Left ventricle myocardium inferior (tissue), 1 donor: ENCODE data around the gene DEDD. TPM values are rescaled to one million over a fixed set of nuclear protein-coding genes. Genes with fewer than 3 reads are reported as not detected.

Source experiments
- DNase-seq: peaks from one replicate; pipeline ENCODE4 v3.0.0-alpha.2; 2020
- H3K27ac ChIP-seq: fragments of 200-600 bp; replicated peaks from 2 replicates; pipeline ENCODE4 v1.8.0; 2021
- H3K27me3 ChIP-seq: fragments of 200-600 bp; 2 replicates; pipeline ENCODE4 v1.8.0; 2021; ENCODE audit warnings: low read depth
- H3K36me3 ChIP-seq: fragments of 200-600 bp; 2 replicates; pipeline ENCODE4 v1.8.0; 2021
- H3K4me1 ChIP-seq: fragments of 200-600 bp; 2 replicates; pipeline ENCODE4 v1.8.0; 2021
- H3K4me3 ChIP-seq: fragments of 200-600 bp; 2 replicates; pipeline ENCODE4 v1.8.0; 2021; ENCODE audit warnings: mild to moderate bottlenecking, moderate library complexity
- H3K9me3 ChIP-seq: fragments of 200-600 bp; replicated peaks from 2 replicates; pipeline ENCODE4 v1.8.0; 2021
- CTCF ChIP-seq: fragments of 200-600 bp; IDR thresholded peaks from 2 replicates; pipeline ENCODE4 v1.8.0; 2021; ENCODE audit warnings: antibody characterized with exemption, mild to moderate bottlenecking, borderline replicate concordance
- intact Hi-C: fragments of 100-400 bp; cut with micrococcal nuclease; formaldehyde crosslinking; loops from one replicate; pipeline ENCODE4 v1.11.0; 2022
- total RNA-seq: library from RNA; stranded (reverse); fragmentation: NEBNext Ultra II Directional; extraction: Animal tissue kit (Norgen Biotek cat#: 25700); gene quantifications from one replicate; pipeline ENCODE4 v1.2.1, GENCODE V29; 2021
- donor health status: DM: no; HTN: yes; CAD: no; lungs with severe emphysema.

The DEDD gene
- total RNA-seq, 1 donor from 2014 or later: 25.2 TPM

GRCh38 chr1:161177112-161177935 is 44.9 kb upstream of the DEDD start, which contains the start of gene B4GALT3:
TSS of gene B4GALT3 (minus strand) at chr1:161177507. CDS start at chr1:161176060, 1,447 bp downstream.
- H3K27ac ChIP-seq: peak within 1 kb of the TSS; percentile 91
- no peaks in the 10 kb centered on the region for H3K27me3 ChIP-seq
- H3K4me1 ChIP-seq: peaks cover 47% of the 10 kb centered on the region
- DNase-seq: peak; percentile 92
- H3K4me3 ChIP-seq: peak within 1 kb of the TSS; percentile 85
- peak; percentile 28 for TF ChIP-seq CTCF
- peaks cover 34% of the 10 kb centered on the region for H3K36me3 ChIP-seq
- intact Hi-C loops: no loop called here
- H3K9me3 ChIP-seq: no peaks in the 10 kb centered on the region

- DNase-seq: no peak
- Histone ChIP-seq H3K36me3 (peaks cover 41% of the 10 kb centered on the region), H3K27ac (peak overlapping the region; percentile 91), H3K4me3 (peak overlapping the region; percentile 85), H3K27me3 (no peaks in the 10 kb centered on the region), H3K9me3 (no peaks in the 10 kb centered on the region), H3K4me1 (peaks cover 47% of the 10 kb centered on the region)
- intact Hi-C loops: no loop called here
- TF ChIP-seq CTCF: no peak
These were observed 44.1 kb upstream of the DEDD start for GRCh38 chr1:161176468-161177111.

- DNase-seq: no peak
- peak overlapping the region; percentile 85 for H3K4me3 ChIP-seq
- no peak for TF ChIP-seq CTCF
- H3K27me3 ChIP-seq: no peaks in the 10 kb centered on the region
- peaks cover 47% of the 10 kb centered on the region for H3K4me1 ChIP-seq
- H3K9me3 ChIP-seq: no peaks in the 10 kb centered on the region
- H3K36me3 ChIP-seq: peaks cover 48% of the 10 kb centered on the region
- intact Hi-C loops: no loop called here
- H3K27ac ChIP-seq: peak overlapping the region; percentile 91
These were observed 43.4 kb upstream of the DEDD start for GRCh38 chr1:161175771-161176453.

- no peaks in the 10 kb centered on the region for H3K27me3 ChIP-seq
- H3K4me1 ChIP-seq: peaks cover 47% of the 10 kb centered on the region
- intact Hi-C loops: no loop called here
- DNase-seq: no peak
- peaks cover 58% of the 10 kb centered on the region for H3K36me3 ChIP-seq
- H3K4me3 ChIP-seq: no peak overlapping the region
- H3K9me3 ChIP-seq: no peaks in the 10 kb centered on the region
- H3K27ac ChIP-seq: no peak overlapping the region
- no peak for TF ChIP-seq CTCF
These were observed 42.4 kb upstream of the DEDD start for GRCh38 chr1:161174911-161175310.

GRCh38 chr1:161173711-161174110 is 41.2 kb upstream of the DEDD start:
- H3K27ac ChIP-seq: peak overlapping the region; percentile 34
- H3K4me3 ChIP-seq: no peak overlapping the region
- TF ChIP-seq CTCF: no peak
- no peaks in the 10 kb centered on the region for H3K9me3 ChIP-seq
- no peaks in the 10 kb centered on the region for H3K27me3 ChIP-seq
- no peak for DNase-seq
- H3K36me3 ChIP-seq: peaks cover 69% of the 10 kb centered on the region
- peaks cover 47% of the 10 kb centered on the region for H3K4me1 ChIP-seq
- intact Hi-C loops: no loop called here
